Prostate gland (tissue), 2 donors: ENCODE measurements around the gene WDR4.

Source experiments
- POLR2AphosphoS5 ChIP-seq: sonication (generic); formaldehyde crosslinking; IDR thresholded peaks from one replicate; pipeline ENCODE4 v1.6.1; 2017; ENCODE audit warnings: antibody characterized with exemption
- TF ChIP-seq, protein P1 (sequence below), 4 experiments: fragments of 200-600 bp in 2 of 4; fragments of 450-650 bp in 2 of 4; sonication (generic) in 2 of 4; IDR thresholded peaks; 1 replicate in 3 of 4; 2 replicates in 1 of 4; pipeline ENCODE4 v1.5.1; 2016 to 2019; ENCODE audit warnings: antibody characterized with exemption in 4 of 4, mild to moderate bottlenecking in 2 of 4, moderate library complexity in 2 of 4

DNA sequence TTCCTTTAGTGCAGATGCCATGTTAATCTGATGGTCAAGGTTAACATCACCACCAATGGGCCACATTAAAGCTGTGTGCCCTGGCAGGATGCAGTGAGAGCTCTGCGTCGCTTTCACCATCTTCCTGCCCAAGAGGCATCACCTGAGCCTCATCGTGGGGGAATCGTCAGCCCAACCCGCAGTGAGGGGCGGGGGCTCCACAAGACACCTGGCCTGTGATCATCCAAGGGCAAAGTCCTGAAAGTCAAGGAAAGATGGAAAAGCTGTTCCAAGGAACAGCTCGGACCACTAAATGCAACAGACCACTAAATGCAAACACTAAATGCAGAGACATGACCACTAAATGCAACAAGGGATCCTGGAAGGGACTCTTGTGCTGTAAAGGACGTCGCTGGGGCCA, 49.9 kb downstream of the WDR4 start:
- TF ChIP-seq, protein P1, sequence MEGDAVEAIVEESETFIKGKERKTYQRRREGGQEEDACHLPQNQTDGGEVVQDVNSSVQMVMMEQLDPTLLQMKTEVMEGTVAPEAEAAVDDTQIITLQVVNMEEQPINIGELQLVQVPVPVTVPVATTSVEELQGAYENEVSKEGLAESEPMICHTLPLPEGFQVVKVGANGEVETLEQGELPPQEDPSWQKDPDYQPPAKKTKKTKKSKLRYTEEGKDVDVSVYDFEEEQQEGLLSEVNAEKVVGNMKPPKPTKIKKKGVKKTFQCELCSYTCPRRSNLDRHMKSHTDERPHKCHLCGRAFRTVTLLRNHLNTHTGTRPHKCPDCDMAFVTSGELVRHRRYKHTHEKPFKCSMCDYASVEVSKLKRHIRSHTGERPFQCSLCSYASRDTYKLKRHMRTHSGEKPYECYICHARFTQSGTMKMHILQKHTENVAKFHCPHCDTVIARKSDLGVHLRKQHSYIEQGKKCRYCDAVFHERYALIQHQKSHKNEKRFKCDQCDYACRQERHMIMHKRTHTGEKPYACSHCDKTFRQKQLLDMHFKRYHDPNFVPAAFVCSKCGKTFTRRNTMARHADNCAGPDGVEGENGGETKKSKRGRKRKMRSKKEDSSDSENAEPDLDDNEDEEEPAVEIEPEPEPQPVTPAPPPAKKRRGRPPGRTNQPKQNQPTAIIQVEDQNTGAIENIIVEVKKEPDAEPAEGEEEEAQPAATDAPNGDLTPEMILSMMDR (IDR thresholded peaks at IDR 0.05), result no peak
- TF ChIP-seq POLR2AphosphoS5, result no peak
